Calu3 (cell line): ENCODE data around the gene BABAM1. TPM values are rescaled to one million over a fixed set of nuclear protein-coding genes. Genes with fewer than 3 reads are reported as not detected.

Experiments
- BruUV-seq: library from RNA; stranded (reverse); fragments of 400-500 nt; replicated peaks from 2 replicates; lab custom pipeline; 2021; lab: Mats Ljungman, UMichigan
- CTCF ChIA-PET: fragments of 300-600 bp; sonication (Branson Sonifier 250); formaldehyde crosslinking; loops from one replicate; lab custom pipeline; 2022; ENCODE audit warnings: antibody characterized with exemption; lab: Charles Lee
- DNase-seq: peaks from one replicate; pipeline ENCODE4 v3.0.0; 2022
- H3K27ac Mint-ChIP-seq: one replicate; pipeline ENCODE4 v1.8.0; 2022; ENCODE audit warnings: mixed read lengths; ENCODE audit not compliant: unreplicated experiment
- H3K27me3 Mint-ChIP-seq: one replicate; pipeline ENCODE4 v1.8.0; 2022; ENCODE audit warnings: mixed read lengths; ENCODE audit not compliant: unreplicated experiment
- H3K36me3 Mint-ChIP-seq: one replicate; pipeline ENCODE4 v1.8.0; 2022; ENCODE audit warnings: mild to moderate bottlenecking, moderate library complexity, mixed read lengths; ENCODE audit not compliant: insufficient read depth, unreplicated experiment
- H3K4me1 Mint-ChIP-seq: one replicate; pipeline ENCODE4 v1.8.0; 2022; ENCODE audit warnings: mild to moderate bottlenecking, low read depth, mixed read lengths; ENCODE audit not compliant: unreplicated experiment
- H3K4me3 Mint-ChIP-seq: one replicate; pipeline ENCODE4 v1.8.0; 2022; ENCODE audit warnings: mild to moderate bottlenecking, low read depth, moderate library complexity, mixed read lengths; ENCODE audit not compliant: unreplicated experiment
- H3K9me3 Mint-ChIP-seq: one replicate; pipeline ENCODE4 v1.8.0; 2022; ENCODE audit warnings: low read depth, mixed read lengths; ENCODE audit not compliant: unreplicated experiment
- intact Hi-C: fragments of 100-400 bp; cut with micrococcal nuclease; formaldehyde crosslinking; loops from one replicate; pipeline ENCODE4 v1.10.0; 2022; ENCODE audit not compliant: unreplicated experiment
- total RNA-seq: library from RNA; stranded (reverse); gene quantifications from 2 replicates; pipeline ENCODE4 v1.2.3, GENCODE V29; 2022
- TF ChIP-seq, protein P1 (sequence below): fragments of 200-600 bp; IDR thresholded peaks from one replicate; pipeline ENCODE4 v1.8.0; 2022; ENCODE audit warnings: antibody characterized with exemption; ENCODE audit not compliant: unreplicated experiment

The BABAM1 gene
- total RNA-seq, 1 experiment from 2014 or later, result 75.2 TPM

- DNase-seq, result peak; percentile 20
- CTCF ChIA-PET, result no interaction called here
- no TSS peak for BruUV-seq
- H3K36me3 Mint-ChIP-seq, result peaks cover 58% of the 10 kb centered on the region
- no peaks in the 10 kb centered on the region for H3K9me3 Mint-ChIP-seq
- intact Hi-C loops, result no loop called here
- H3K27me3 Mint-ChIP-seq, result no peaks in the 10 kb centered on the region
- peak overlapping the region; percentile 95 for H3K27ac Mint-ChIP-seq
- TF ChIP-seq, protein P1, sequence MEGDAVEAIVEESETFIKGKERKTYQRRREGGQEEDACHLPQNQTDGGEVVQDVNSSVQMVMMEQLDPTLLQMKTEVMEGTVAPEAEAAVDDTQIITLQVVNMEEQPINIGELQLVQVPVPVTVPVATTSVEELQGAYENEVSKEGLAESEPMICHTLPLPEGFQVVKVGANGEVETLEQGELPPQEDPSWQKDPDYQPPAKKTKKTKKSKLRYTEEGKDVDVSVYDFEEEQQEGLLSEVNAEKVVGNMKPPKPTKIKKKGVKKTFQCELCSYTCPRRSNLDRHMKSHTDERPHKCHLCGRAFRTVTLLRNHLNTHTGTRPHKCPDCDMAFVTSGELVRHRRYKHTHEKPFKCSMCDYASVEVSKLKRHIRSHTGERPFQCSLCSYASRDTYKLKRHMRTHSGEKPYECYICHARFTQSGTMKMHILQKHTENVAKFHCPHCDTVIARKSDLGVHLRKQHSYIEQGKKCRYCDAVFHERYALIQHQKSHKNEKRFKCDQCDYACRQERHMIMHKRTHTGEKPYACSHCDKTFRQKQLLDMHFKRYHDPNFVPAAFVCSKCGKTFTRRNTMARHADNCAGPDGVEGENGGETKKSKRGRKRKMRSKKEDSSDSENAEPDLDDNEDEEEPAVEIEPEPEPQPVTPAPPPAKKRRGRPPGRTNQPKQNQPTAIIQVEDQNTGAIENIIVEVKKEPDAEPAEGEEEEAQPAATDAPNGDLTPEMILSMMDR, result no peak
- H3K4me1 Mint-ChIP-seq, result peaks cover 22% of the 10 kb centered on the region
- peak overlapping the region; percentile 99 for H3K4me3 Mint-ChIP-seq
Measured at GRCh38 chr19:17309965-17310461, 42.8 kb downstream of the BABAM1 start.

GRCh38 chr19:17311455-17312188 lies 44.4 kb downstream of the BABAM1 start:
- H3K27me3 Mint-ChIP-seq, result no peaks in the 10 kb centered on the region
- H3K4me1 Mint-ChIP-seq, result peaks cover 19% of the 10 kb centered on the region
- DNase-seq, result peak; percentile 67
- CTCF ChIA-PET, result interaction anchor here (1.7 kb wide), 1 partner anchor 22 kb away, joined by 8 read pairs; no protein-coding TSS in a partner anchor
- TF ChIP-seq, protein P1, result no peak
- intact Hi-C loops, result no loop called here
- H3K36me3 Mint-ChIP-seq, result peaks cover 56% of the 10 kb centered on the region
- no TSS peak for BruUV-seq
- no peaks in the 10 kb centered on the region for H3K9me3 Mint-ChIP-seq
- peak overlapping the region; percentile 68 for H3K4me3 Mint-ChIP-seq
- peak overlapping the region; percentile 92 for H3K27ac Mint-ChIP-seq

DNA sequence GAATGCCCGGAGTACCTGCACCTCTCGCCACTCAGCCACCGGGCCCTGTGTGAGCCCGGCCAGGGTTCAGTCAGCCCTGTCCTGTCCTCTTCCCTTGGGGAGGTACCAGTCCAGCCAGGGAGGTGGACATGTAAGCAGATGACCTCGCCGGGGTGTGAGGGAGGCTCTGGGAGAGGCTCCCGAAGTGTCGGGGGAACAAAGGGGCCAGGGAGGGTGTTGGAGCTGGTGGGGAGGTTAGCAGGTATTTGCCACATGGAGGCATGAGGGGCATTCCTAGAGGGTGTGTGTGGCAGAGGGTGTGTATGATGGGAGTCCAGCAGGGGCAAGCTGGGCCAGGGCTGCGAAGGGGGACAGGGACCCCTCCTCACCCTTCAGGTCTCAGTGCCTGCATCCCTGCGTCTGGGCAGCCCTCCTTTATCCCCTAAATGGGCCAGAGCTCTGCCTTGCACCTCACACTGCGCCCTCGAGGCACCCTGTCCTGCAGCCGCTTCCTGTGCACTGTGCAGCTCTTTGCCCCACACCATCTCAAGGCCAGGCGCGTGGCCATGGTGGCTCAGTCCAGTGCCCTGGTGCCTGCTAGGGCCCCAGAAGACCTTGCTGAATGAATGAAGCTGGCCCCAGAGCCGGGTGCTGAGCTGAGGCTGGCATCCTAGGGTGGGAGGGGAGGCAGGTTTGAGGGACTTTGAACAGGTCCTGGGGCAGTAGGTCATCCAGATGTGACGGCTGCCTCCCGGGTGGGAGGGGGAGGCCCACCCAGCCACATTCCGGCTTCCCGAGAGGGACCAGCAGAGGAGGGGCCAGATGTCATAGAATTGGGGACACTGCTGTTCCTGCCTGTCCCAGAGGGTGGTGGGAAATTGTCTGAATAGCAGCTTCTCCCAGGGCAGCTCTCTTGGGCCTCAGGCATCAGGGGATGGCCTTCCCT lies 45.2 kb downstream of the BABAM1 start:
- CTCF ChIA-PET, result interaction anchor here (1.7 kb wide), 1 partner anchor 21 kb away, joined by 8 read pairs; no protein-coding TSS in a partner anchor
- H3K36me3 Mint-ChIP-seq, result peaks cover 65% of the 10 kb centered on the region

More for the DNA sequence above, 45.2 kb downstream of the BABAM1 start:
- peaks cover 18% of the 10 kb centered on the region for H3K4me1 Mint-ChIP-seq
- BruUV-seq, result no TSS peak
- H3K27ac Mint-ChIP-seq, result peak overlapping the region; percentile 92
- DNase-seq, result no peak
- intact Hi-C loops, result no loop called here
- no peaks in the 10 kb centered on the region for H3K9me3 Mint-ChIP-seq
- no peaks in the 10 kb centered on the region for H3K27me3 Mint-ChIP-seq
- TF ChIP-seq, protein P1, result no peak
- peak overlapping the region; percentile 68 for H3K4me3 Mint-ChIP-seq
